Measurements from ENCODE around the gene RFT1.

RFT1 gene

GRCh38 chr3:53175613-53176540, 45.6 kb upstream of the RFT1 start:
- TF ChIP-seq EZH2 (IDR thresholded peaks at IDR 0.05; ENCODE audit: borderline replicate concordance, low read length): no peak
- TF ChIP-seq, protein P1, sequence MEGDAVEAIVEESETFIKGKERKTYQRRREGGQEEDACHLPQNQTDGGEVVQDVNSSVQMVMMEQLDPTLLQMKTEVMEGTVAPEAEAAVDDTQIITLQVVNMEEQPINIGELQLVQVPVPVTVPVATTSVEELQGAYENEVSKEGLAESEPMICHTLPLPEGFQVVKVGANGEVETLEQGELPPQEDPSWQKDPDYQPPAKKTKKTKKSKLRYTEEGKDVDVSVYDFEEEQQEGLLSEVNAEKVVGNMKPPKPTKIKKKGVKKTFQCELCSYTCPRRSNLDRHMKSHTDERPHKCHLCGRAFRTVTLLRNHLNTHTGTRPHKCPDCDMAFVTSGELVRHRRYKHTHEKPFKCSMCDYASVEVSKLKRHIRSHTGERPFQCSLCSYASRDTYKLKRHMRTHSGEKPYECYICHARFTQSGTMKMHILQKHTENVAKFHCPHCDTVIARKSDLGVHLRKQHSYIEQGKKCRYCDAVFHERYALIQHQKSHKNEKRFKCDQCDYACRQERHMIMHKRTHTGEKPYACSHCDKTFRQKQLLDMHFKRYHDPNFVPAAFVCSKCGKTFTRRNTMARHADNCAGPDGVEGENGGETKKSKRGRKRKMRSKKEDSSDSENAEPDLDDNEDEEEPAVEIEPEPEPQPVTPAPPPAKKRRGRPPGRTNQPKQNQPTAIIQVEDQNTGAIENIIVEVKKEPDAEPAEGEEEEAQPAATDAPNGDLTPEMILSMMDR (IDR thresholded peaks at IDR 0.05; ENCODE audit: low read length): no peak
- Histone ChIP-seq H3K4me3 (ENCODE audit: low read depth, low read length, poor library complexity, severe bottlenecking) (no peak overlapping the region), H3K4me2 (ENCODE audit: low read length) (no peak overlapping the region), H2AFZ (ENCODE audit: low read length) (no peak overlapping the region), H3K9me2 (ENCODE audit: low read depth, low read length) (no peaks in the 10 kb centered on the region), H3K9ac (ENCODE audit: low read length) (no peak overlapping the region), H3K27ac (ENCODE audit: low read depth, low read length, poor library complexity, severe bottlenecking) (no peak overlapping the region), H3K36me3 (ENCODE audit: insufficient read depth, low read length) (peaks cover 7% of the 10 kb centered on the region; the same call in 1 of the 2 replicates), H3K27me3 (ENCODE audit: insufficient read depth, low read length) (no peaks in the 10 kb centered on the region), H4K20me1 (ENCODE audit: insufficient read depth, low read length) (no peaks in the 10 kb centered on the region), H3K79me2 (ENCODE audit: insufficient read depth, low read length) (no peaks in the 10 kb centered on the region), H3K9me3 (ENCODE audit: low read length) (no peaks in the 10 kb centered on the region), H3K4me1 (ENCODE audit: insufficient read depth, low read length, severe bottlenecking) (peaks cover 47% of the 10 kb centered on the region), H3F3A (ENCODE audit: insufficient read depth, low read length) (no peaks in the 10 kb centered on the region)

- Histone ChIP-seq H3K4me3 (ENCODE audit: low read depth, low read length, poor library complexity, severe bottlenecking) (no peak overlapping the region), H3K36me3 (ENCODE audit: insufficient read depth, low read length) (peaks cover 7% of the 10 kb centered on the region; the same call in 1 of the 2 replicates), H2AFZ (ENCODE audit: low read length) (no peak overlapping the region), H3K9me3 (ENCODE audit: low read length) (no peaks in the 10 kb centered on the region), H4K20me1 (ENCODE audit: insufficient read depth, low read length) (no peaks in the 10 kb centered on the region), H3K79me2 (ENCODE audit: insufficient read depth, low read length) (no peaks in the 10 kb centered on the region), H3K9ac (ENCODE audit: low read length) (peak overlapping the region; percentile 13; the same call in 1 of the 2 replicates), H3K27ac (ENCODE audit: low read depth, low read length, poor library complexity, severe bottlenecking) (no peak overlapping the region), H3F3A (ENCODE audit: insufficient read depth, low read length) (no peaks in the 10 kb centered on the region), H3K4me1 (ENCODE audit: insufficient read depth, low read length, severe bottlenecking) (peaks cover 43% of the 10 kb centered on the region), H3K9me2 (ENCODE audit: low read depth, low read length) (no peaks in the 10 kb centered on the region), H3K4me2 (ENCODE audit: low read length) (no peak overlapping the region; the same call in 1 of the 2 replicates), H3K27me3 (ENCODE audit: insufficient read depth, low read length) (no peaks in the 10 kb centered on the region)
- no peak for TF ChIP-seq EZH2 (IDR thresholded peaks at IDR 0.05; ENCODE audit: borderline replicate concordance, low read length)
- TF ChIP-seq, protein P1 (IDR thresholded peaks at IDR 0.05; ENCODE audit: low read length): peak; percentile 43; the same call in 1 of the 2 replicates
Observed at GRCh38 chr3:53174346-53175250, 44.4 kb upstream of the RFT1 start.

DNA sequence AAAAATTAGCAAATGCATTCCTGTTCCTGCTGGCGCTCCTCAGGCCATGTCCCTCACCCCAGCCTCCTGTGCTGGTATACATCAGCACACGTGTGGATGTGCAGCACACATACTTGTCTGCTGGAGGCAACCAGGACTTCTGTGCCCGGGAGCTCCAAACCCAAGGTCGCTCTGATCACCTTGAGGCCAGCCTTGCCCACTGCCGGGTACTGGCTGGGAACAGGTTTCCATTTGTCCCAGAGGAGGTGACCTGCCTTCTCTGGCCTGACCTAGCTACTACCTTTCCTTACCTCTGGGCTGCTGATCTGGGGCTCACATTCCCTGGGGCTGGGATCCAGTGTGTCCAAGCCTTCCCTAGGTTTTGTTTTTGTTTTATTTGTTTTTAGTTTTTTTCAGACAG, 42.9 kb upstream of the RFT1 start:
- Histone ChIP-seq H3K4me2 (ENCODE audit: low read length) (no peak overlapping the region), H3K9me3 (ENCODE audit: low read length) (no peaks in the 10 kb centered on the region), H4K20me1 (ENCODE audit: insufficient read depth, low read length) (no peaks in the 10 kb centered on the region), H3K79me2 (ENCODE audit: insufficient read depth, low read length) (no peaks in the 10 kb centered on the region), H3K9me2 (ENCODE audit: low read depth, low read length) (no peaks in the 10 kb centered on the region), H3K4me3 (ENCODE audit: low read depth, low read length, poor library complexity, severe bottlenecking) (no peak overlapping the region), H3K27ac (ENCODE audit: low read depth, low read length, poor library complexity, severe bottlenecking) (peak overlapping the region; percentile 2), H3K27me3 (ENCODE audit: insufficient read depth, low read length) (no peaks in the 10 kb centered on the region), H3K36me3 (ENCODE audit: insufficient read depth, low read length) (peaks cover 7% of the 10 kb centered on the region; the same call in 1 of the 2 replicates), H3K9ac (ENCODE audit: low read length) (no peak overlapping the region), H2AFZ (ENCODE audit: low read length) (no peak overlapping the region), H3K4me1 (ENCODE audit: insufficient read depth, low read length, severe bottlenecking) (peaks cover 40% of the 10 kb centered on the region), H3F3A (ENCODE audit: insufficient read depth, low read length) (no peaks in the 10 kb centered on the region)
- TF ChIP-seq, protein P1 (IDR thresholded peaks at IDR 0.05; ENCODE audit: low read length): no peak
- TF ChIP-seq EZH2 (IDR thresholded peaks at IDR 0.05; ENCODE audit: borderline replicate concordance, low read length): no peak

Measured in OCI-LY1 (cell line).